ENCODE results near the gene SLC33A1.

Gene SLC33A1

GRCh38 chr3:155785662-155786295, 68.4 kb downstream of the SLC33A1 start:
- no peak for DNase-seq

GRCh38 chr3:155782390-155782953, 71.8 kb downstream of the SLC33A1 start:
- DNase-seq: no peak

GRCh38 chr3:155780291-155780690, 73.9 kb downstream of the SLC33A1 start:
- DNase-seq: no peak

GRCh38 chr3:155778462-155778861, 75.8 kb downstream of the SLC33A1 start:
- DNase-seq: no peak

- DNase-seq: no peak
Observed at GRCh38 chr3:155772801-155773200, 81.4 kb downstream of the SLC33A1 start.

- no peak for DNase-seq
Observed at GRCh38 chr3:155771126-155771525, 83.1 kb downstream of the SLC33A1 start.
